D721Med (cell line): Measurements from ENCODE around the gene METTL24.

Source experiments
- DNase-seq: peaks from one replicate; pipeline ENCODE4 v3.0.0; 2011; ENCODE audit warnings: low spot score; ENCODE audit not compliant: insufficient read length
- FAIRE-seq: peaks from 2 replicates; lab custom pipeline; 2011; peaks lifted over from hg19 to GRCh38; lab: Jason Lieb, UNC
- CTCF ChIP-seq: IDR thresholded peaks from 2 replicates; pipeline ENCODE4 v1.5.1; 2012; ENCODE audit warnings: mild to moderate bottlenecking, control low read depth; ENCODE audit not compliant: insufficient read depth; ENCODE audit errors: missing control alignments

METTL24 gene

GRCh38 chr6:110363748-110364147 is 5.6 kb upstream of the METTL24 start:
- TF ChIP-seq CTCF: no peak
- no peak for DNase-seq
- FAIRE-seq: no peak

DNA sequence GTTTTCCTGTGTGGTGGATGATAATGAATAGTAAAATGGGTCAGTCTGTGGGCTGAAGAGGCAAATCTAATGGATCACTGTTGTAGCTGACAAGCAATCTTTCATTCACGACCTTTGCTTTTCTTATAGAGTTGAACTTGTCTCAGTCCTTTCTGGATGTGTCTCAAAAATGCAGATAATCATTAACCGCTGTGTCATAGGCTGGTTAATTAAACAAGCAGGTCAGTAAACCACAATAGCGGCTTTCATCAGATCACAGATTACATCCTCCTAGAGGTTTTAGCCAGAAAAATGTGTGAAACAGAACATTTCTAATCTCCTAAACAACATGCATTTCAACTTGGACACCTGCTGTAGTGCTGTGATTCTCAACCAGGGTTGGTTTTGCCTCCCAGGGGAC is 2.5 kb upstream of the METTL24 start:
- TF ChIP-seq CTCF: no peak
- DNase-seq (no peak), FAIRE-seq (no peak)

DNA sequence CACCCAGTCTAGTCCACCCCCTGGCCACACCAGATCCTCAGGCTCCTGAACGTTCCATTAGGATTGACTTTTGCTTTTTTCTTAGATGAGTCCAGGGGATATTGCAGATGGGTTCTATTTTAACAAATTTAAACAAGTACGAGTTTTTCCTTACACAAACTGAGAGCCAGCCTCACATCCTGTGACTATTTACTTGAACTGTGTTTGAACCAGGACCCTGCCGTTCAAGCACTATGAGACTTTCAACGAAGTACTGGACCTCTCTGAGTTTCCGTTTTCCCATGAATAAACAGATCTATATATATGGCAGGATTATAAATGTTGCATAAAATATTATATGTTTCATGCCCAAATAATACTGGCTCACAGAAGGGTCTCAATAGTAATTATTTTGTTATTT is 1.4 kb upstream of the METTL24 start:
- no peak for FAIRE-seq
- no peak for TF ChIP-seq CTCF

GRCh38 chr6:110358553-110359160 is 508 bp upstream of the METTL24 start:
- no peak for FAIRE-seq
- TF ChIP-seq CTCF: no peak
- no peak for DNase-seq

More for the DNA sequence above, 1.4 kb upstream of the METTL24 start:
- DNase-seq: no peak

DNA sequence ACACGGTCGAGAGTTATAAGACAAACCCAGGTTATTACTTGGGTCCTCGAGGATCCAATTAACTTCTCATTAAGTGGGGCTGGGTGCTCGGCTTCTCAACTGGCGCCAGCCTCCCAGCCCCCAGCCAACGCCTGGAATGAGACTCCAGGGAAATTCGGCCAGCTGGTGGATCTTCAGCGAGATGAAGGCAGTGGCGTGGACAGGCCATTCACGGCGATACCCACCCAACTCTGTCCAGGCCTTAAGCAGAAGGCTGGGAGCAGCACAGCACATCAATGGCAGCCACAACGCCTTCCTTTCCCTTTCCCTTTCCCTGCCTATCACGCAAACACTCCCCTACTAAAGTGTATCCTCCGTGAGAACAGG is 868 bp downstream of the METTL24 start:
- no peak for DNase-seq
- no peak for TF ChIP-seq CTCF

GRCh38 chr6:110356778-110357177 is 1.4 kb downstream of the METTL24 start:
- DNase-seq: no peak
- no peak for TF ChIP-seq CTCF
- no peak for FAIRE-seq

More for the DNA sequence above, 868 bp downstream of the METTL24 start:
- no peak for FAIRE-seq

GRCh38 chr6:110355727-110356126 is 2.4 kb downstream of the METTL24 start:
- no peak for FAIRE-seq
- TF ChIP-seq CTCF: no peak
- DNase-seq: no peak
